Posterior cingulate gyrus (tissue), 11 donors: ENCODE data around the gene E4F1.

ENCODE experiments used
- DNase-seq, 10 donors: peaks; one replicate each; pipeline versions ENCODE4 v3.0.0 to v3.0.0-alpha.2; 2020 to 2021; ENCODE audit warnings: mixed read lengths in 3 of 10
- intact Hi-C: fragments of 100-400 bp; cut with DNase I; formaldehyde crosslinking; loops from one replicate; pipeline ENCODE4 v1.15.1; 2023

E4F1 gene

GRCh38 chr16:2284001-2284770 lies 60.8 kb downstream of the E4F1 start:
- intact Hi-C loops = no loop called here
- no peak for DNase-seq

GRCh38 chr16:2284797-2285576 lies 61.6 kb downstream of the E4F1 start:
- intact Hi-C loops = no loop called here
- no peak for DNase-seq
